Hematopoietic multipotent progenitor cell treated with erythropoietin and hydrocortisone succinate and interleukin-3 and kit ligand, for 17 days (in vitro differentiated cells): ENCODE results near the gene SPTB.

Experiments used
- DNase-seq: peaks from one replicate; pipeline ENCODE4 v3.0.0-alpha.2; 2015; ENCODE audit warnings: low spot score

SPTB gene

DNA sequence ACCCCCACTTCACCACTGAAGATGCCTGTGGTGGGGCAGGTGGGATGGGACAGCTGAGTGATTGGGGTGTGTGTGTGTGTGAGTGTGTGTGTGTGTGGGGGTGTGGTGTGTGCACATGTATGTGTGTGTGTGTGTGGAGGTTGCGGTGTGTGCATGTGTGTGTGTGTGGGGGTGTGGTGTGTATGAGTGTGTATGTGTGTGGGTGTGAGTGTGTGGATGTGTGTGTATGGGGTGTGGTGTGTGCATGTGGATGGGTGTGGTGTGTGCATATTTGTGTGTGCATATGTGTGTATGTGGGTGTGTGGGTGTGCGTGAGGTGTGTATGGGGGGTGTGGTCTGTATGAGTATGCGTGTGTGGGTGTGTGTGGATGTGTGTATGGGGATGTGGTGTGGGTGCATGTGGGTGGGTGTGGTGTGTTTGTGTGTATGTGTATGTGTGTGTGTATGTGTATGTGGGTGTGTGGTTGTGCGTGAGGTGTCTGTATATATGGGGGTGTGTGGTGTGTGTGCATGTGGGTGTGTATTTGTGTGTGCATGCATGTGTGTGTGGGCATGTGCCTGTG, 113.9 kb downstream of the SPTB start:
- no peak for DNase-seq

DNA sequence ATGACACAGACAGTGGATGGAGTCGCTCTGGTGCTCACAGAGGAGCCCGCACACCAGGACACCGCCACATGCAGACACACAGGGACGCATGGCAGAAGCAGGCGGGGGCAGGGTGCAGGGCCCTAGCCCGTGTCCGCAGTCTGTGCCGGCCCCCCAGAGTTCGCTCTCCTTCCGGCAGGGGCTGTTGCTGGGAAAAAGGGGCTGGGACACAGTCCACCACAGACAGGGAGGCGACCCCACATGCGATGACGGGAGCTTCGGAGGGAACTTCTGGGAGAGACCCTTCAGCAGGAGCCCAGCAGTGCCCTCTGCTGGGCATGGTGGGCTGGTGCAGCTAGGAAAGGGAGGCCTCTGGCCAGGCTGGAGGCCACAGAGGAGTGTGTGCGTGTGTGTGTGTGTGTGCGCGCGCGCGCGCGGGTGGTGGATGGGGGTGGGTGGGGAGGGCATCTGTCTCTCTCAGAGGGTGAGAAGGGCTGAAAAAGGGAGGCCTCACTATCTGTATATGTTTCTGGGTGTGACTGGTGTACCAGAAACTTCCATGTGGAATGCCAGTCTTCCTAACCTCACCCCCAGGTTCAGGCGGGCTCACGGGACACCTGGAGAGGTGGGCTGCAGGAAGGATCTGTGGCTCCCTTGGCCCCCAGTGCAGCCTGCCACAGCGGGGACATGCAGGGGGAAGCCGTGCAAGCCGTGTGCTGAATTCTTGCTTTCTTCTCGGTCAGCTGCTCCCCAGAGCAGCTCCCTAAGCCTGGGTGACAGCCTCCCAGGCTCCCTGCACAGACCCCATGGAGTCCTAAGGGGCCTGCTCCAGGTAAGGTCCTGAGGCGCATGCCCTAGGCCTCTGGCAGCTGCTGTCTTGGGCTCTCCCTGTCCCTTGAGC, 114.8 kb downstream of the SPTB start:
- peak; percentile 76 for DNase-seq

DNA sequence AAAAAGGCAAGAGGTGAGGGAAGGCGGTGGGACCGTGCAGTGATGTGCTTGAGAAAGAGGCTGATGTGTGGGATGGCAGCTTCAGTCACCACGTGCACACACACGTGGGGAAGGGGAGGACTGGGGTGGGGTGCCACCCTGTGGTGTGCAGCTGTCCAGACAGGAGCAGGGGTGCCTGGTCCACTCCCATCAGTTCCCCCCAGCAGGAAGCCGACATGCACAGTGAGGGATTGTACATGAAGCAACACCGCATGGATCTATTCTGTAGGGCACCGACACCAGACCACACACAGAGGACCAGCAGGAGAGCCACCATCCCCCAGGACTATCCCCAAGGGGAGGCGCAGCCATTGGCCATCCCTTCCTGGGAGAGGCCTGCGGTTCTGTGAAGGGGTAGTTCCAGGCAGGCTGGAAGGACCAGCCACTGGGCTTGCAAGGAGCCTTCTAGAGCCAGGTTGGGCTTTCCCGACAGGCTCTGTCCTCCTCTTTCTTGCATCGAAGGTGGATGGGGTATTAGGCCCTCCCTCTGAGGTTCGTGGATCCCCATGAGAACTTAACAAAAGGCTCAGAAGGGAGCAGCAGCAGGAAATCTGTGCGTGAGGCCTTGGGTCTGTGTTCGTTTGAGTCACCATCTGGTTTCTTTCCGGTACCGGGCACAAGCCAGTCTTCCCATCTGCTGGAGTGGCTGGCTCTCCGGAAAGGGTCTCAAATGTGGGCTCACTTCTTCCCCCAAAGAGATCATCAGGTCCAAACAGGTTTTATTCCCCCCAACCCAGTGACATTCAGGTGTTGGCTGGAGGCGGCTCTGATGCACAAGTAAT, 115.7 kb downstream of the SPTB start:
- no peak for DNase-seq

DNA sequence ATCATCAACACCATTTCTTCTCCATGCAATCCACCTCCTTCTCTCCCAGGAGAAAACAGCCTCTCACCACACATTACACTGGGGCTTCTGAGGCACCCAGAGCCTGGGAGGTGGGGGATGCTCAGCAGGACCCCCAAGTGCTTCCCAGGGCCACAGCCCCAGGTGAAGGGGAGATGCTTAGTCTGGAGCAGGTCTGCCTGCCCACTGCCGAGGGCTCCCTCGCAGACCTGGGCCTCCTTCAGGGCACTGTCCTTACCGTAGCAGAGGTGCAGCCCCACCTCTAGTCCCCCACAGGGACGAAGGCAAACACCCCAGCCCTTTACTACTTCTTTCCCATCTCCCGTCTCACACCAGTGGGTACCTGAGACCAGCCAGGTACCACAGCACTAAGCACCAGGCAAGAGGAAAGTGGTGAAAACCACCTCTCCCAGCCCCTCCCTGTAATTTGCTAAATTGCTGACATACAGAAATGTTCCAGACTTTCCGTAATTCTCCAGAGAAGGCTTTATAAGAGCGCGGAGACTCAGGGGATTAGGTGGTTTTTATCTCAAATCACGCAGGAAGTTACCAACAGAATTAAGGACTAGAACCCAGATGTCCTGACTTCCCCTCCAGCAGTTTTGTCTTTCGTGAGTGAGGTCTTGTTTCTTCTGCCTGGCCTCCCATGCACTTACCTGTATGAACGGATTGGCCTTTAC, 116.5 kb downstream of the SPTB start:
- DNase-seq: no peak

DNA sequence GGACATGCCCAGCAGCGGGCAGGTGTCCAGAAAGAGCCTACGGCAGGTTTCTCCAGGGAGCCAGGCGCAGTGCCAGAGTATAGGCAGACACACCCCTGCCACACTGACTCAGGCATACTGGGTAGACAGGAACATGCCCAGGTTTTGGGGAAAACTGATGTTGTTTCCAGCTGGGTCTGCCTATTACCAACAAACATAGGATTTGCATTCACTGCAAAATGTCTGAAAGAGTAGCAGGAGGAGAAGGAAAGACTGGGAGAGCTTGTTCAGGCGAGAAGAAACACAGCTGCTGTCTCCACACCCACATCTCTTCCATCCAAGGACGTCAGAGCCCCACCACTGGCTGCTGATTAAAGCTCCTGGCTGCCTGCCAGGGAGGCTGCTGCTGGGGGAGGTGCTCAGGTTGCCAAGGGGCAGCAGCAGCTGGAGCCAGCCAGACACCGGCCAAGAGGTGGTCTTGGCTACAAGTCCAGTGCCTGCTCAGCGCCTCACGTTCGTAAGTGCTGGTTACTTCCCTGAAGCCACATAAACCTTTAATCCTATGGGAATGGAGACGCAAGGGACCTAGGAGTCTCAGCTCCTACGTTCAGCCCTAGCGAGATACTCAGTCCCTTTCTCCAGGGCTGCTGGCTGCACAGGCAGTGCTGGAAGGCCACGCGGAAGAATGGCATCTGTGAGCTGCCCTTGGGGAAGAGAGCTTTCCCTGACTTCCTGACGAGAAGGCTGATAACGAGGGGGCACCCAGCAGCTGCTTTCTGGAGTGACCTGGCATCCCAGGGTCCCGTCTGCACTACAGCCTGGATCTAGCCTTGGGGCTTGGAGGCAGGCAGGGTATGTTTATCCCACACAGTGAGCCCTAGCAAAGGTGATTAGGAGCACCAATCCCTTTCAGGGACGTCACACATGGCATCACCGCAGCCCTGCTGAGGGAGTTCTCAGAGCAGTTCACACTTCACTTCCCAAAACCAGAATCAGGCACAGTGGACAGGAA, 117.4 kb downstream of the SPTB start:
- DNase-seq: peak; percentile 95

DNA sequence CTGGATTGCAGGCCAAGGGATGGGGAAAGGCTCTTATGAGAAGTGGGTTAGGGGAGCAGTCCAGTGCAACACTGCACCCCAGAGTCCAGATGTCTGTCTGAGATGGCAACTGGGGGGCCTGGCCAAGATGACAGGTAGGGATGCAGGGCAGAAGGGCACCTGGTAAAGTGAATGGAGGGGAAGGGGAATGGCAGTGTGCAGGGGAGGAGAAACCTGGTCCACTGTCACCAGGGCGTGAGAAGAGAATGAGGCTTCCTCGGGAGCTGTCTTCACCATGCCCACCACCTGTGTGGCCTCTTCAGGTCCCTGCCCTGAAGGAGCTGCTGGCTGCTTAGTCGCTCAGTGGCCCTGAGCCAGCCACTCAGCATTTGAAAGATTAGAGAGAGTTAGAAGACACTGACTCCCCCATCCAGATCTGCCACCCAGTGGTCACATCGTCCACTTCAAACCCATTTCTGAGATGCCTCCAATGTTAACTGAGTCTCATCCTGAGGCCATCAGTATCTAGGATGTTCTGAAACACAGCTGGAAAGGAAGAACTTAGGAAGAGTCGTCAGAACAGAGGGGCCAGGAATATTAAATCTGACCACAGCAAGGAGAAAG, 118.2 kb downstream of the SPTB start:
- peak; percentile 87 for DNase-seq

DNA sequence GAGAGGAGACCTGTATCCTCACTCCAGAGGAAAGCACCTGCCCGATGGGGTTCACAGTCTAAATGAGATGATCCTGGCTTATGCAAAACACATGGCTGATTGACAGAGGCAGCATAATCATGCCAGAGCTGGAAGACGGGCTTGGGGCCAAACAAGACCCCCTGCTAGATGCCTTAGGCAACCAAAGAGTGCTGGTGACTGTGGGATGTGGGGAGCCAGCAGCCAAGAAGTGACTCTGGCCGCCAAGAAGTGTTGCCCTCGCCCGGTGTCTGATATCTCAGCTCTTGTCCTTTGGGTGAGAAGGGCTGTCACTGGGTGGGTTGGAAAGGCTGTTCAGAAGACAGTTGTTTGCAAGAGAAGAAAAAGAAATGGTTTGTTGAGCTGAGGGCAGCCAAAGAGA, 118.8 kb downstream of the SPTB start:
- DNase-seq: no peak

DNA sequence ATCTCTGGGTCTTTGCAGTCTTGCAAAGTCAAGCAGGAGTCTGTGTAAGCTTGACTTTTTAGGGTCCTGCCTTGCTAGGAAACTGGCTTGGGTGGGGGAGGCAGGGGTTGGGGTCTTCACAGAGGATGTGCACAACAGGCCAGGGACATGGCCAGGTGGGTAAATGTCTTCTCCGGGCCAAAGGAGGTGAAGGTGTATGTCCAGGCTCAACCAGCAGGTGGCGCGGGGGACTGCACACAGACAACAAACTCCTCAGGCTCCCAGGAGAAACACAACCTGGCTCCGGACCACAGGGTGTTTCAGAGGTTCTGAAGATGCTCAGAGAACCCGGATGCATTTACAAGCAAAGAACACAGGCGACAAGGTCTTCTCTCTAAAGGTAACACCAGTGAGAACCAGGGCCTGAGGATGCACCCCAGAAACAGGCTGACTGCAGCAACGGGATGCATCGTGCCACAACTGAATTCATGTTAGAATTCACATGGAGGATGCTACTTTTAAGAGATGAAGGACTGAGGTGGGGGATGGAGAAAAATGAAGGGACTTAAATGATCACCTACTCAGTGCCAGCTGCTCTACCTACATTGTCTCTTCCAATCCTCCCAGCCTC, 119.5 kb downstream of the SPTB start:
- peak; percentile 78 for DNase-seq

DNA sequence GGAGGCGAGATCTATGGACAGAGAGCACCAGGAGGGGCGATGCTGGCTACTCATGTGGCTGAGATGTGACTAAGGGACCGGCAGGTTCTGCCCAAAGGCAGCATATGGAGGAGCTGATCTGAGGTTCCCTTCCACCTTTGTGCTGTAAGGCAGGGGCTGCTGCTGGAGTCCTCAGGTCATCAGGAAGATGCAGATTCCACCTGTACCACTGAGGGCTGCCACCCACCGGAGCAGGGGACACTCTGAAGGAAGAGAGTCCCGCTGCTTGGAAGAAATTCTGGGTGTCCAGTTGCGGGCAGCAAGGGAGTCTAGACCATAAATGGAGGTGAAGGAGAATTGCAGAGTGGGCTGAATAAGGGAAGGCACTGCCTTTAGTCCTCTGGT, 120.2 kb downstream of the SPTB start:
- no peak for DNase-seq

DNA sequence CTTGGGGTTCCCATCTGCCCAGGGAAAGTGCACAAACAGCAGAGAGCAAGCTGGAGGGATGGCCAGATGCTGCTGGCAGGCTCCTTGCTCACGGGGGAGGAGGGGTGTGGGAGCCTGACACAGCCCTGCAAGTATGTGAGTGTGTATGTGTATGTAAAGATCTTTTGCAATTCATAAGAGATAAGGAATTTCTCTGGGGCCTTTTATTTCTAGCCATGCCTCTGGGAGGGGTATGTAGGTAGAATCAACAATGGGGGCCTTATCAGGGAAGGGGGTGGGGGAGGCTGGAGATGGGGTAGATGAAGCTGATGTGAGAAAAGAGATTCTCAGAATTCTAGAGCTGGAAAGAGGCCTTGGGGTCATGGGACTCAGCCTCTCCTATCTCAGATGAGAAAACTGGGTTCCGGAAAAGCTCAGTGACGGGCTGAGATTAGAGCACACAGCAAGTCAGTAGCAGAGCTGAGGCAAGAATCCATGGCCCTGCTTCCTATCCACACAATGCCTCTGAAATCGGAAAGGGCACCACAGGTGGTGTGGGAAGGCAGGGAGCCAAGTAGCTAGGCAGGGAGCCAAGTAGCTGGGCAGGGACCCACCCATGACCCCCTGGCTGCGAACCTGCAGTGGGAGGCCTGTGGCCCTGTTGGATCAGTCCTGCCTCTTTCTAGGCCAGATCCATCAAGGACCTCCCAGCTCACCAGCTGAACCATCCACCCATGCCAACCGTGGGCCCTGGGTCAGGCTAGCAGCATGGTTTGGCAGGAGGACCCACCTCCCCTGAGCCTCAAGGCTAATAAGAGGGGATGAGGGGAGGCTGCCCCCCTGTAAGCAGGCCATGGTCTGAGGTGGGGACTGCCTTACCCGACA, 120.8 kb downstream of the SPTB start:
- DNase-seq: no peak

DNA sequence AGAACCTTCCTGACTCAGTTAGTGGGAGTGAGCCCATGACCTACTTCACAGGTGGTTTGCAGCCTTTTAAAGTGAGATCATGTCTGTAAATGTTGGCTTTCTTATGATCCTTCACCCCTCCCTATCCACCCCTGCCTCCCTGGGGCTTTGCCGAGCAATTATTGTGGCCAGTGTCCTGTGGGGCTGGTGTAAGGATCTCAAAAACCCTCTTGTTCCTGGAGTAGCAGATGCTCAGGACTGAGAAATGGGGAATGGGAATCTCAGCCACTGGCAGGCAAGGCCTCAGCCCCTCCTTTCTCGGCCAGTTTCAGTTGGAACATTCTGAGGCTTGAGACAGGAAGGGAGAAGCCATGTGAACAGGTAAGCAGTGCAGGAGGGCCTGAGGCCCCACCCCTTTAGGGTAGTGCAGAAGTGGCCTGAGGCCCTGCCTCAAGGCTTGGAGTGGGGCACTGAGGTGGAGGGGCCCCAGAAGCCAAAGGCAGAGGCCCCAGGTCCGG, 121.6 kb downstream of the SPTB start:
- DNase-seq: no peak

DNA sequence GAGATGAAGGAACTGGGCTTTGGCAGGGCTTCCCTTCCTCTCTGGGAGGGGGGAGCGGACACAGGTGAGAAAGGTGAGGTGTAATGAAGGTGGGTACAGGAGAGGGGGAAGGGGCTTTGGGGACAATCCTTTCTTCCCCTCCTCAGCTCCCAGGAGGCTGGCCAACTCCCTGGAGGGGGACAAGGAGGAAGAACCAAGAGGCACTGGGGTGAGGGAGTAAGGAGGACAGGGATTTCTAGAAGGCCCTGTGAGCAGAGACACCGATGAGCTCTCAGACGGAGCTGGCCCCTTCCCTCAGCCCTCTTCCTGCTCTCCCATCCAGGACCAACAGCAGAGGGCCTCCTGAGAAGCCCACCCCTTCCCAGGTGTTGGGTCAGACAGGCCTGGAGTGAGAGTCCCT, 122.1 kb downstream of the SPTB start:
- DNase-seq: no peak

DNA sequence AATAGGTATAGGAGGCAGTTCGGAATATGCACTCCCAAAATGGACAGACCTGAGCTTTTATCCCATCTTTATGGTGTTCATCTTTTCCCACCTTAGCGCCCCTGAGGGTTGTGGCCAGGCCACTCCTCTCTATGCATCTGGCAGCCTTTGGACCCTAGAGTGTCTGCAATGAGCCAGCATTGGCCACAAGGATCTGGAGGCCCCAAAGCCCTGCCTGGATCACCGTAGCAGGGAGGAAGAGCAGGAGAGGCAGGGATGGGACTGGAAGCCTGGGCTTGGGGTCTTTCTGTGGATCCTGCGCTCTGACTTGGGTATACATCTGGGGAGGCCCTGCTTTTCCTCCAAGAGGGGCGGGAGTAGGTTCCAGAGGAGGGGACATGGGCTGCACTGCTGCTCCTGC, 123.0 kb downstream of the SPTB start:
- DNase-seq: no peak

DNA sequence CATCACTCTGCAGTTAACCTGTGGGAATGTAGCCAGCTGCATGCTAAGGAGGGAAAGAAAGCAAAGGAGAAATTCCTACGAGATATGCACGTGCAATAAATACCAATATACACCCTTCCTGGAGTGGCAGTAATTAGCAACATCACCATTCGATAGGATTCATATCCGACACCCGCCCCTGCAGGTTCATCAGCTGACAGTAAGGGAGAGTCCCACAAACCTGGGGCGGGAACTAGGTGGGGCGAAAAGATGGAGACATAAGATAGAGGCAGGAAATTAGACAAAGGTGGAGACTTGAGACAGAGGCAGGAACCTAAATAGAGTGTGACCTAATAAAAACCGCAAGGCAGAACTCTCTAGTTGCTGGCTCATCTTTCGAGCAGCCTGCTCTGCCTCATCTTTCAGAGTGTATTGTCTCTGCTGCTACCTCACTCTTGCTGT, 123.9 kb downstream of the SPTB start:
- DNase-seq: no peak

DNA sequence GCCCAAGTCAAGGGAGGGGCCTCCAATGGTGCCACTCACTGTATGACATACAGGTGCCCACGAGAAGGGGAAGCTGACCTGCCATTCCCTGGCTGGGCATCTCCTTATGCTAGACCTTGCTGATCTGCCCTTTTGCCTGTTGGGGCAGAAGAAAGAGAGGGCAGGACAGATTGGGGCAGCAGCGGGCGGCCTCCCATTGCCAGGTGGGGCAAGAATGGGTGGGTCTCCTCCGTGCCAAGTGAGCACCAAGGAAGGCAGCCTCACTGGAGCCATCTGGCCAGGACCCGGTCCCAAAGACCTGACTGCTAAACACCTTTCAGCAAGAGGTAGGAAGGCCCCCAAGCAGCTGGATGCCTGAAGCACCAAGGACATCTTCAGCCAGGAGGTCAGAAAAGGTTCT, 125.0 kb downstream of the SPTB start:
- DNase-seq: no peak

DNA sequence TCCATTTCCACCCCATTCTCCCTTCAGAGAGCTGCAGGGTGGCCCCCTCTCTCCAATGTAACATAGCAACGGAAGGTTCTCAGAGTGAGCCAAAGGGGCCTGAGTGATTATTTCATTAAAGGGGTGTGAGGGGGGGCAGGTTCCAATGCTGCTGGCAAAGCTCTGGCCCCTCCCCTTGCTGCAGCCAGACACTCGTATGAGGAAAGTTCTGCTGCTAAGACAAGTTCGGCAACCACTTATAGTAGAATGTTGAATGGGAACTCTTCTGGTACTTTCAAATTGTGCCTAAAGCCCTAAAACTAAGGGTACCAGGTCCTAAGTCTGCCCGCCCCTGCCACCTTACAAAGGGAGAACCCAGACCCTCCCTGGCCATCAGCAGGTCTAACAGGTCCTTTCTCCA, 125.7 kb downstream of the SPTB start:
- no peak for DNase-seq

DNA sequence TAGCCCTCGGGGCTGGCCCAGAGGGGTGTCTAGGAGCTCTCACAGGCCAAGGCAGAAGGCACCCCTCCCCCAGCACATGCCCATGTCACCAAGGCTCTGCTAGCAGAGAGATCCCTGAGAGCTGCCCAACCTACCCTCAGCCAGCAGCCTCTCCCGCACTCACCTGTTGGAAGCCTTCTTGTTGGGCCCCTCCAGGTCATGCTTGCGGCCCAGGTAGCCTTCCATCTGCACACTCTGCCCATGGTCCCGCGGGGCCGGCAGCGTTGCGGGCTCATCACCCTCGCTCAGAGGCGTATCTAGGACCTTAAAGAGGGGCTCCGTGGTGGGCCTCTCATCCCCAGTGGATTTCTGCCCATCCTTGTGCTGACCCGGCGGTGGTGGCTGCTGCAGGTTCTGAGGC, 126.3 kb downstream of the SPTB start:
- DNase-seq: no peak

DNA sequence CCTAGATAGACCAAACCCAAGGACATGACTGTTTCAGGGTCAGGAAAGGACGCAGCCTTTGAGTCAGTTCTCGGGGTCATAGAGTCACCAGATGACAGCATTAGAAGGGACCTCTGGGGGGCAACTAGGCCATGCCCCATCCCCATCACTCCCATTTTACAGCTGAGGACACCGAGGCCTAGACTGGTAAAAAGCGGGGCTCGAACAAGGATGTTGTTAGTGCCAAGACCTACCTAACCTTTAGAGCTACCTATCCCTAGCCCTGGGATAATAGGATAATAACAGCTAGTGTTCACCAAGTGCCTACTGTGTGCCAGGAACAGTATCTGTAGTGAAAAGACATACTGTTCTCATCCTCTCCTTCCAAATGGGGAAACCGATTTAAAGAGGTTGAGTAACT, 126.8 kb downstream of the SPTB start:
- DNase-seq: no peak
